Stimulated activated CD8-positive, alpha-beta memory T cell treated with anti-CD3 and anti-CD28 coated beads, Interleukin-4, amount 100 ng/mL, for 1 hour (primary cell): ENCODE results near the gene MRFAP1.
A peak's percentile ranks its signal among the peaks of the same experiment; 100 is the strongest.

Source experiments
- DNase-seq, 2 donors: peaks; one replicate each; pipeline ENCODE4 v3.0.0-alpha.2; 2020; ENCODE audit warnings: low read depth in 2 of 2, low spot score in 1 of 2

Gene MRFAP1

GRCh38 chr4:6640292-6641163, at the start of gene MRFAP1:
TSS of gene MRFAP1 (plus strand) at chr4:6640685. CDS start at chr4:6640863, 178 bp downstream.
- DNase-seq = peak; percentile 81 to 88

- DNase-seq = no peak
Measured at GRCh38 chr4:6591313-6591712, 49.2 kb upstream of the MRFAP1 start.

- DNase-seq = no peak
Measured at GRCh38 chr4:6591781-6592180, 48.7 kb upstream of the MRFAP1 start.

- DNase-seq = no peak
Measured at GRCh38 chr4:6592804-6593563, 47.5 kb upstream of the MRFAP1 start.

- DNase-seq = no peak
Measured at GRCh38 chr4:6594341-6594740, 46.1 kb upstream of the MRFAP1 start.

- DNase-seq = no peak
Measured at GRCh38 chr4:6594826-6595355, 45.6 kb upstream of the MRFAP1 start.

GRCh38 chr4:6595897-6596537, 44.5 kb upstream of the MRFAP1 start:
- no peak for DNase-seq

GRCh38 chr4:6596948-6597347, 43.5 kb upstream of the MRFAP1 start:
- no peak for DNase-seq

GRCh38 chr4:6598127-6598526, 42.4 kb upstream of the MRFAP1 start:
- DNase-seq = no peak

- DNase-seq = no peak
Measured at GRCh38 chr4:6598641-6599040, 41.8 kb upstream of the MRFAP1 start.

- no peak for DNase-seq
Measured at GRCh38 chr4:6601661-6602250, 38.7 kb upstream of the MRFAP1 start.

GRCh38 chr4:6602289-6602688, 38.2 kb upstream of the MRFAP1 start:
- DNase-seq = no peak

- DNase-seq = no peak
Measured at GRCh38 chr4:6603128-6603527, 37.4 kb upstream of the MRFAP1 start.

GRCh38 chr4:6605114-6605513, 35.4 kb upstream of the MRFAP1 start:
- no peak for DNase-seq

GRCh38 chr4:6605605-6606004, 34.9 kb upstream of the MRFAP1 start:
- no peak for DNase-seq

GRCh38 chr4:6606465-6607235, 33.8 kb upstream of the MRFAP1 start:
- no peak for DNase-seq

GRCh38 chr4:6607368-6608055, 33.0 kb upstream of the MRFAP1 start:
- DNase-seq = no peak

- DNase-seq = no peak
Measured at GRCh38 chr4:6608758-6609414, 31.6 kb upstream of the MRFAP1 start.

GRCh38 chr4:6609415-6610079, 30.9 kb upstream of the MRFAP1 start:
- DNase-seq = no peak
